ENCODE results near the gene PDXK. TPM values are rescaled to one million over a fixed set of nuclear protein-coding genes. Genes with fewer than 3 reads are reported as not detected.

Gene PDXK
- total and polyA plus RNA-seq, 9 of the 15 experiments (the other 6 are each of a cell fraction or from before 2014, with no cell fraction given), result 5.6 to 162 (median 76.5) TPM

DNA sequence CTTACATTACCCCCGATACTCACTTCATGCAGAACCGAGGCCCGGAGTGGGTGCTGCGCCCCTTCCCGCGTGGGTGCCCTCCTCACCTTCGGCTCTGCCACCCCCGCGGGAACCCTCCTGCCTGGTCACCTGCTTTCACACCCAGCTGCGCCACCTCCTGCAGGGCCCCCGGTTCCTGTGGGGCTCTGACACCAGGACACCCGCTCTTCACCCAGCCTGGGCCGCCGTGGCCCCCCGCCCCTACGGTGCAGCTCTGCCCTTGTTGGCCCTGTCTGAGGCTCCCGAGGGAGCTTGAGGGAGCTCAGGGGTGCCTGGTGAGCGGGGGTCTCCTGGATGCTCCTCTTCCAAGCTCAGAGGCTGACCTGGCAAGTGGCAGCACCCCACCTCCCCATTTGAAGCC lies 89.4 kb downstream of the PDXK start:
- BruUV-seq (replicated peaks), result no TSS peak
- ATAC-seq (no peak), DNase-seq (ENCODE audit: extremely low read depth in 1 of 4, low spot score in 3 of 4) (no peak), FAIRE-seq (no peak)
- ChIA-PET POLR2A (interaction anchor here (0.6 to 1.2 kb wide), 8 partner anchors 11 to 231 kb away, joined by 3 to 6 read pairs (median 4); no protein-coding TSS in a partner anchor), CTCF (ENCODE audit: low intra/inter-chr PET ratio) (no interaction called here)
- no peak overlapping the region for H3K4me2 ChIP-seq (ENCODE audit: insufficient read depth, low read length)
- in situ Hi-C loops (cut with MboI) (no loop called here), intact Hi-C loops (cut with micrococcal nuclease) (no loop called here)
- H3K9me3 ChIP-seq (replicated peaks; ENCODE audit: control insufficient read depth, insufficient read depth, low read depth, low read length), result no peaks in the 10 kb centered on the region
- H3K27ac ChIP-seq (ENCODE audit: extremely low read depth, low read depth, low read length), result no peak overlapping the region
- TF ChIP-seq NFRKB (IDR thresholded peaks at IDR 0.05; ENCODE audit: low read depth) (no peak), RBM22 (IDR thresholded peaks at IDR 0.05; ENCODE audit: low read depth, low read length, poor library complexity, severe bottlenecking) (peak; percentile 8)
- 89% methylated on average over 17 of the region's 18 CpGs for WGBS (ENCODE audit: insufficient coverage, low coverage, missing lambda C conversion rate)
- H3K79me2 ChIP-seq (ENCODE audit: control insufficient read depth, insufficient read depth, low read length), result no peaks in the 10 kb centered on the region
- H4K20me1 ChIP-seq (replicated peaks; ENCODE audit: control insufficient read depth, insufficient read depth, low read length), result 0 out of 2 replicates have a peak, but pooled peaks cover 5% of the 10 kb centered on the region
- peaks cover 35% of the 10 kb centered on the region; the same call in 2 of the 3 replicates for H3K36me3 ChIP-seq (ENCODE audit: control insufficient read depth, insufficient read depth, low read length)
- H2AFZ ChIP-seq (ENCODE audit: low read depth, low read length), result no peak overlapping the region
- peak overlapping the region in 1 of 2 experiments; percentile 71; a peak in 2 of 4 replicates for H3K9ac ChIP-seq (ENCODE audit: insufficient read depth in 1 of 2, low read depth in 2 of 2, low read length in 2 of 2)
- no peak overlapping the region for H3K4me3 ChIP-seq
- peaks cover 18 to 93% of the 10 kb centered on the region in 2 experiments for H3K4me1 ChIP-seq (replicated peaks in 1 of 2; ENCODE audit: control insufficient read depth in 2 of 2, insufficient read depth in 2 of 2, low read length in 2 of 2)
- H3K9me1 ChIP-seq (ENCODE audit: control insufficient read depth, insufficient read depth, low read length), result peaks cover 4% of the 10 kb centered on the region
- no peaks in the 10 kb centered on the region for H3K27me3 ChIP-seq (ENCODE audit: control insufficient read depth in 2 of 2, insufficient read depth in 2 of 2, low read length in 2 of 2)

DNA sequence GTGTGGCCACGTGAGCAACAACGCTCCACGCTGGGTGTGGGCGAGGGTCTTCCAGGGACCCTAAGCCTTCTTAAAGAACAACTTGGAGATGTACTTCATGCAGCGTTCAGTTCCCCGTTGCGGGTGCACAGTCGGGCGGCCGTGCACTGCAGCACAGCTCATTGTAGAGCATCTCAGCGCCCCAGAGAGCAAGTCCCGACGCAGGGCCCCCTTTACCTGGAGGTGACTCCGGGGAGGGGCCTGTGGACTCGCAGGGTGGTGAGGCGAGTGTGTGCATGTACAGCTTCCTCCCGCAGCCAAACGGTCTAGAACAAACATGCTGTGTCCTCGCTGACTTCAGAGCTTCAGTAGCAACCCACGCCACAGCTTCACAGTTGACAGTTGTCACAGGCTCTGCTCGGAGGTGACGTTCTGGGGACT lies 89.9 kb downstream of the PDXK start:
- Histone ChIP-seq H3K36me3 (ENCODE audit: control insufficient read depth, insufficient read depth, low read length) (peaks cover 31% of the 10 kb centered on the region; the same call in 2 of the 3 replicates), H2AFZ (ENCODE audit: low read depth, low read length) (no peak overlapping the region), H3K4me3 (no peak overlapping the region), H3K4me1 (replicated peaks in 1 of 2; ENCODE audit: control insufficient read depth in 2 of 2, insufficient read depth in 2 of 2, low read length in 2 of 2) (peaks cover 18 to 91% of the 10 kb centered on the region in 2 experiments), H4K20me1 (replicated peaks; ENCODE audit: control insufficient read depth, insufficient read depth, low read length) (0 out of 2 replicates have a peak, but pooled peaks cover 5% of the 10 kb centered on the region), H3K9ac (ENCODE audit: insufficient read depth in 1 of 2, low read depth in 2 of 2, low read length in 2 of 2) (peak overlapping the region in 1 of 2 experiments; percentile 71; a peak in 1 of 4 replicates), H3K9me3 (replicated peaks; ENCODE audit: control insufficient read depth, insufficient read depth, low read depth, low read length) (no peaks in the 10 kb centered on the region), H3K27ac (ENCODE audit: extremely low read depth, low read depth, low read length) (no peak overlapping the region), H3K4me2 (ENCODE audit: insufficient read depth, low read length) (no peak overlapping the region), H3K79me2 (ENCODE audit: control insufficient read depth, insufficient read depth, low read length) (no peaks in the 10 kb centered on the region), H3K9me1 (ENCODE audit: control insufficient read depth, insufficient read depth, low read length) (peaks cover 4% of the 10 kb centered on the region), H3K27me3 (ENCODE audit: control insufficient read depth in 2 of 2, insufficient read depth in 2 of 2, low read length in 2 of 2) (no peaks in the 10 kb centered on the region)
- intact Hi-C loops (cut with micrococcal nuclease) (no loop called here), in situ Hi-C loops (cut with MboI) (no loop called here)
- ChIA-PET POLR2A (interaction anchor here (0.6 to 1.2 kb wide), 10 partner anchors 11 to 230 kb away, joined by 3 to 6 read pairs (median 4); no protein-coding TSS in a partner anchor), CTCF (ENCODE audit: low intra/inter-chr PET ratio) (interaction anchor here (1.1 kb wide), 1 partner anchor 134 kb away, joined by 3 read pairs; no protein-coding TSS in a partner anchor)
- BruUV-seq (replicated peaks), result no TSS peak
- peak; percentile 21 for TF ChIP-seq PCBP1 (IDR thresholded peaks at IDR 0.05; ENCODE audit: low read depth, low read length, poor library complexity, severe bottlenecking)
- peak; percentile 63 for TF ChIP-seq ZBTB7A (IDR thresholded peaks at IDR 0.05; ENCODE audit: borderline replicate concordance, control insufficient read depth, low read depth, low read length)
- TF ChIP-seq ARNT (IDR thresholded peaks at IDR 0.05), result no peak
- TF ChIP-seq PHF21A (IDR thresholded peaks at IDR 0.05; ENCODE audit: borderline replicate concordance, low read depth), result no peak
- DNase-seq (ENCODE audit: extremely low read depth in 1 of 4, low spot score in 3 of 4), result no peak
- WGBS (ENCODE audit: insufficient coverage, low coverage, missing lambda C conversion rate), result 81% methylated on average over 19 of the region's 22 CpGs
- no peak for ATAC-seq
- no peak for FAIRE-seq

Measured in K562 (cell line).